Activated B cell treated with CpG ODN at 0.5 μM for 24 hours (primary cell): ENCODE data around the gene C10orf71. TPM values are rescaled to one million over a fixed set of nuclear protein-coding genes. Genes with fewer than 3 reads are reported as not detected.

Experiments used
- ATAC-seq: fragments of 200-7000 bp; cut with Tn5 transposase; one replicate; pipeline ENCODE4 v1.10.0; 2021; ENCODE audit warnings: low read depth, mild to moderate bottlenecking, moderate library complexity
- CTCF ChIA-PET: fragments of 350-600 bp; sonication (Branson Sonifier 250); formaldehyde crosslinking; loops from one replicate; lab custom pipeline; 2021; ENCODE audit warnings: antibody characterized with exemption; lab: Charles Lee
- POLR2A ChIA-PET: fragments of 350-600 bp; sonication (Branson Sonifier 250); formaldehyde crosslinking; loops from one replicate; lab custom pipeline; 2021; ENCODE audit warnings: antibody characterized with exemption; lab: Charles Lee
- DNase-seq: peaks from one replicate; pipeline ENCODE4 v3.0.0; 2022
- H3K27ac Mint-ChIP-seq: one replicate; pipeline ENCODE4 v1.8.0; 2020; ENCODE audit warnings: mixed read lengths
- H3K27me3 Mint-ChIP-seq: one replicate; pipeline ENCODE4 v1.8.0; 2021; ENCODE audit warnings: mixed read lengths
- H3K36me3 Mint-ChIP-seq: one replicate; pipeline ENCODE4 v1.8.0; 2021; ENCODE audit warnings: low read depth, mixed read lengths
- H3K4me1 Mint-ChIP-seq: one replicate; pipeline ENCODE4 v1.8.0; 2021; ENCODE audit warnings: mixed read lengths
- H3K4me3 Mint-ChIP-seq: one replicate; pipeline ENCODE4 v1.8.0; 2020; ENCODE audit warnings: mild to moderate bottlenecking, mixed read lengths
- H3K9me3 Mint-ChIP-seq: one replicate; pipeline ENCODE4 v1.8.0; 2020; ENCODE audit warnings: mixed read lengths
- intact Hi-C: fragments of 100-400 bp; cut with micrococcal nuclease; formaldehyde crosslinking; loops from one replicate; pipeline ENCODE4 v1.15.1; 2024
- total RNA-seq: library from RNA; stranded (reverse); gene quantifications from 2 replicates; pipeline ENCODE4 v1.2.3, GENCODE V29; 2022
- TF ChIP-seq, protein P1 (sequence below): fragments of 200-600 bp; IDR thresholded peaks from one replicate; pipeline ENCODE4 v1.8.0; 2022; ENCODE audit warnings: antibody characterized with exemption, mild to moderate bottlenecking

C10orf71 gene
- total RNA-seq, 1 donor from 2014 or later, result not detected

- TF ChIP-seq, protein P1, sequence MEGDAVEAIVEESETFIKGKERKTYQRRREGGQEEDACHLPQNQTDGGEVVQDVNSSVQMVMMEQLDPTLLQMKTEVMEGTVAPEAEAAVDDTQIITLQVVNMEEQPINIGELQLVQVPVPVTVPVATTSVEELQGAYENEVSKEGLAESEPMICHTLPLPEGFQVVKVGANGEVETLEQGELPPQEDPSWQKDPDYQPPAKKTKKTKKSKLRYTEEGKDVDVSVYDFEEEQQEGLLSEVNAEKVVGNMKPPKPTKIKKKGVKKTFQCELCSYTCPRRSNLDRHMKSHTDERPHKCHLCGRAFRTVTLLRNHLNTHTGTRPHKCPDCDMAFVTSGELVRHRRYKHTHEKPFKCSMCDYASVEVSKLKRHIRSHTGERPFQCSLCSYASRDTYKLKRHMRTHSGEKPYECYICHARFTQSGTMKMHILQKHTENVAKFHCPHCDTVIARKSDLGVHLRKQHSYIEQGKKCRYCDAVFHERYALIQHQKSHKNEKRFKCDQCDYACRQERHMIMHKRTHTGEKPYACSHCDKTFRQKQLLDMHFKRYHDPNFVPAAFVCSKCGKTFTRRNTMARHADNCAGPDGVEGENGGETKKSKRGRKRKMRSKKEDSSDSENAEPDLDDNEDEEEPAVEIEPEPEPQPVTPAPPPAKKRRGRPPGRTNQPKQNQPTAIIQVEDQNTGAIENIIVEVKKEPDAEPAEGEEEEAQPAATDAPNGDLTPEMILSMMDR, result no peak
- POLR2A ChIA-PET, result no interaction called here
- no peak for ATAC-seq
- intact Hi-C loops, result no loop called here
- CTCF ChIA-PET, result no interaction called here
- Mint-ChIP-seq H3K27me3 (peaks cover 6% of the 10 kb centered on the region), H3K27ac (no peak overlapping the region), H3K9me3 (no peaks in the 10 kb centered on the region), H3K4me1 (no peaks in the 10 kb centered on the region), H3K36me3 (no peaks in the 10 kb centered on the region), H3K4me3 (no peak overlapping the region)
- DNase-seq, result no peak
Observed at GRCh38 chr10:49282306-49282705, 16.7 kb upstream of the C10orf71 start.

GRCh38 chr10:49282879-49283341, 16.1 kb upstream of the C10orf71 start:
- Mint-ChIP-seq H3K27me3 (peaks cover 6% of the 10 kb centered on the region), H3K36me3 (no peaks in the 10 kb centered on the region), H3K4me3 (no peak overlapping the region), H3K4me1 (no peaks in the 10 kb centered on the region), H3K27ac (no peak overlapping the region), H3K9me3 (no peaks in the 10 kb centered on the region)
- intact Hi-C loops, result no loop called here
- DNase-seq (no peak), ATAC-seq (no peak)
- CTCF ChIA-PET, result no interaction called here
- POLR2A ChIA-PET, result no interaction called here
- TF ChIP-seq, protein P1, result no peak

- no peak overlapping the region for H3K27ac Mint-ChIP-seq
Observed at GRCh38 chr10:49283491-49283890, 15.5 kb upstream of the C10orf71 start.

GRCh38 chr10:49284356-49284755, 14.6 kb upstream of the C10orf71 start:
- TF ChIP-seq, protein P1, result no peak
- DNase-seq, result no peak
- H3K9me3 Mint-ChIP-seq, result no peaks in the 10 kb centered on the region
- CTCF ChIA-PET, result no interaction called here
- H3K36me3 Mint-ChIP-seq, result no peaks in the 10 kb centered on the region
- no peak overlapping the region for H3K4me3 Mint-ChIP-seq
- intact Hi-C loops, result no loop called here
- H3K4me1 Mint-ChIP-seq, result no peaks in the 10 kb centered on the region
- peaks cover 3% of the 10 kb centered on the region for H3K27me3 Mint-ChIP-seq
- H3K27ac Mint-ChIP-seq, result no peak overlapping the region
- no peak for ATAC-seq
- POLR2A ChIA-PET, result no interaction called here

More at GRCh38 chr10:49283491-49283890, 15.5 kb upstream of the C10orf71 start:
- Mint-ChIP-seq H3K4me3 (no peak overlapping the region), H3K9me3 (no peaks in the 10 kb centered on the region), H3K4me1 (no peaks in the 10 kb centered on the region), H3K27me3 (peaks cover 6% of the 10 kb centered on the region), H3K36me3 (no peaks in the 10 kb centered on the region)
- intact Hi-C loops, result no loop called here
- ChIA-PET CTCF (no interaction called here), POLR2A (no interaction called here)
- ATAC-seq (no peak), DNase-seq (no peak)
- TF ChIP-seq, protein P1, result no peak

DNA sequence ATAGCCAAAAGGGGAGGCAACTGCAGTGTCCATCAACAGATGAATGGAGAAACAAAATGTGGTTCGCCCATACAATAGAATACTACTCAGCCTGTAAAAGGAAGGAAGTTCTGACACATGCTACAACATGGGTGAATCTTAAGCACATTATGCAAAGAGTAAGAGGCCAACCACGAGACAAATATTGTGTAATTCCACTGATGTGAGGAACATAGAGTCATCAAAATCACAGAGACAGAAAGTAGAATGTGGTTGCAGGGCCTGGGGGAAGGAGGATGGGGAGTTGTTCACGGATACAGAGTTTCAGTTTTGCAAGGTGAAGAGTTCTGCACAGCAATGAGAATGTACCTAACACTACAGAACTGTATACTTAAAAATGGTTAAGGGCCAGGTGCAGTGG, 13.7 kb upstream of the C10orf71 start:
- TF ChIP-seq, protein P1, result no peak
- Mint-ChIP-seq H3K4me3 (no peak overlapping the region), H3K9me3 (no peaks in the 10 kb centered on the region), H3K27me3 (no peaks in the 10 kb centered on the region), H3K4me1 (no peaks in the 10 kb centered on the region), H3K36me3 (no peaks in the 10 kb centered on the region), H3K27ac (no peak overlapping the region)
- ATAC-seq (no peak), DNase-seq (no peak)
- intact Hi-C loops, result no loop called here
- ChIA-PET POLR2A (no interaction called here), CTCF (no interaction called here)
